MV-4-11 (cell line): ENCODE data around the gene UACA.
A peak's percentile ranks its signal among the peaks of the same experiment; 100 is the strongest.
"Not testable (repeated sequence)": the region's sequence is repeated elsewhere in the genome, so short reads cannot be mapped to it uniquely, and the experiment has no call there.

Experiments
- DNase-seq: peaks from one replicate; lab custom pipeline; 2025; lab: John Stamatoyannopoulos, UW

Gene UACA

DNA sequence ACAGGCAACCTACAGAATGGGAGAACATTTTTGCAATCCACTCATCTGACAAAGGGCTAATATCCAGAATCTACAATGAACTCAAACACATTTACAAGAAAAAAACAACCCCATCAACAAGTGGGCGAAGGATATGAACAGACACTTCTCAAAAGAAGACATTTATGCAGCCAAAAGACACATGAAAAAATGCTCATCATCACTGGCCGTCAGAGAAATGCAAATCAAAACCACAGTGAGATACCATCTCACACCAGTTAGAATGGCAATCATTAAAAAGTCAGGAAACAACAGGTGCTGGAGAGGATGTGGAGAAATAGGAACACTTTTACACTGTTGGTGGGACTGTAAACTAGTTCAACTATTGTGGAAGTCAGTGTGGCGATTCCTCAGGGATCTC lies 100.3 kb downstream of the UACA start:
- DNase-seq, result not testable (repeated sequence)

DNA sequence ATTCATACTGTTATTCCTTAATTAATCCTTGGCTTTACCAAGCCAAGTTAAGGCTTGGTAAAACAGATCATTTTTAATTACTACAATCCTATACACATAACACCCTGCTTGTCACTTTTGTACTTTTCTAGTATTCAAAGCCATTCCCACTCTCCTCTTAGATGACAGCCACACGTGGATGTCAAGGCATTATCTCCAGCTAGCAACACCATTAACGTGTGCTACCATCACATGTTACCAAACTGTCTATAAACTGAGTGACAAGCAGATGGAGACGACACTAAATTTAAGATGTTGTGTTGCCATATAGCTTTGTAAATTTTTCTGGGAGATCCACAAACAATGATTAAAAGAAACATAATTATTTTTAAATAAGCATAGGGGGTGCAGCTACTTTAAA lies 103.7 kb downstream of the UACA start:
- DNase-seq, result no peak

DNA sequence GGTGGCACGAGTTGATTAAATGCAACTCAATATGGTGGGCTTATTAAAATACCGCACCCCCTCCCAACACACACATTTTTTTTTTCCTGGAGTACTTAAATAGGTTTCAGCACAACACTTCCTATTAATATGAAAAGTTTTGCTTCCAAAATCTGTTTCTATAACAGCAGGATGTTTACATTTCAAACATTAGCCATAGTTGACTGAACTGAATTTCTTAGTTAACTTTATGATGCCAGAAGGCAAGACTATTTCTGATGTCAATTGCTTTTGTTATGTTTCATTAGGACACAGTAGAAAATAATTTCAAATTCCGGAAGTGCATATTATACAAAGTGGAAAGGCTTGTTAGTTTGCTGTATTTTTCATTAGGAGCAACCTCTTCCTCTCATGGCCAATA lies 104.7 kb downstream of the UACA start:
- no peak for DNase-seq

DNA sequence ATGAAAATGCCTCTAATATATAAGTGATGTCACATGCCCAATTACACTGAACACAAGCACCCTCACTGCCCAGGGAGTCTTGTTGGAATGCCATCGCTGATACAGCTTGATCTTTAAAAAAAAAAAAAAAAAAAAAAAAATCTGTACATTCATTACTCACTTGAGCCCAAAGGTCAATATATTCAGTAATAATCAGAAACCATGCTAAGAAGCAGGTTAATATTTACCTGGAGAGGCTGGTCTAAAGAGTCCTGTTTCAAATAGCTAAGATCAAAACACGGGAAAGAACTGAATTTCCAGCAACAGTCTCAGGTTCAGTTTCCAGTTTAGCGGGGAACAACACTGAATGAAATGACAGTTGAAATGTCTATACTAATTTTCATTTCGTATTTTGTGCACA lies 109.9 kb downstream of the UACA start:
- DNase-seq, result no peak

DNA sequence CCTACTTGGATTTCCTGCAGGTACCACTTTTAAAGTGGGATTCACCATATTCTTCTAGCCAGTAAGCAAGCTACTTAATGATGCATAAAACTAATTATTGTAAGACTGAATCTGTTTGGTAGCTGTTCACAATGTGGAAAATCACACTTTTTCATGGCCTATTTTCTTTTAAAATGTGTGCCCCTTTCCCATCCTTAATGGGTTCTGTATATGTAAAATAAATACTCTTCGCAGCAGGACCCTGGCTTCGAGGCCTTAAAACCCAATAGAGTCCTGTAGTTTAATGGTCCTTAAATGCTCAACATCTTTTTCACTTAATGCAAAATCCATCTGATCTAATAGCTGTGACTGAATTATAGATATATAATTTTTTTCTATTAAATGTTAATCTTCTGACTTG lies 111.0 kb downstream of the UACA start:
- DNase-seq, result no peak

DNA sequence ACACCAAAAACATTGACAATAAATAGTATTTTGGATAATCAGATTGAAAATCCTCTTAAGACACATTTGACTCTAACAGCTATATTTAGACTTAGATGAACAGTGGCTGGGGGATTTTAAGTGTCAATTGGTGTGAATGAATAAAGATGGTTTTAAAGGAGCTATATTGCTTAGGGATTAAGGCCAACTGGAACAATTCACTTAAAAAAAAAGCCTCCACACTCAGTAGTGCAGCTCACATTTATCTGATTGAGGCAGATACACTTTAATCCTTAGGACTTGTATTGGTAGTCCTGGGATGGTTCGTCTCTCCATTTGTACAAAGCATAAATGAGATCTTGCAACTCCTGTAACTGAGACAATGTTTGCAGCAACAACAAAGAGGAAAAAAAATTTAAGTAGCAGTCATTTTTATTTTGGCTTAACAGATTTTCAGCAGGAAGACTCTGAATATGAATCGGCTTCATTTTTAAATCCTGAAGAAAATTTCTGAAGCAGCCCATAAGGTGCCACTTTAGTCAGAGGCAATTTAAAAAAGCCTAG lies 112.0 kb downstream of the UACA start:
- no peak for DNase-seq

DNA sequence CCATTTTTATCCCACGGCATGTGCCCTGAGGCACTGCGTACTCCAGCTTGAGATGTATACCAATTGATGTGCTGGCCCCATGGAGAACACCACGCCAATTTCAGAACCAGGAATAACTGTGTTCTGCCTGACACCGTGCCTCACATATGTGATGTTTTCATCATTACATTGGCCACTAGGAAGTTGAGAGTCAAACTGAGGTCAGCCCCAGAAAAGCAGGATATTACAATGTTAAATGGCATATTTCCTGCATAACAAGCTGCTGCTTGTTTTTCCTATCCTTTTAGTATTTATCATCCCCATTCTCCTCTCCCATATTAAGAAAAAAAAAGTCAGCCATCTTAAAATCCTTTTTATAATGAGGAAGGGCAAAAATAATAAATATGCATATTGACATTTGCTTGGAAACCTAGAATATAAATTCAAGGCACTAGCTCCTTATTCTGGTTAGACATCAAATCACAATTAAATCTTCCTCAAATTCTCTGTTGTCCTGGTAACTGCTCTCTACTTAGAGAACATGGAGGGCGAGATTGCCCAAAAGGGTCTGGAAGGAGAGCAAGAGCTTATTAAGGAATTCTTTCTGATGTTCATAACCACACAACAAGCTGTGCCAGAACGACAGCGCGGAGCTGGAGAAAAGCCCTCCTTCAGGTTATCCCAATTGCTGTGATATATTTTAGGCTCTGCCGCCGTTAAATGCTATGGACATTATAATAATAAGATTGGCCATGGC lies 112.6 kb downstream of the UACA start:
- DNase-seq, result no peak

DNA sequence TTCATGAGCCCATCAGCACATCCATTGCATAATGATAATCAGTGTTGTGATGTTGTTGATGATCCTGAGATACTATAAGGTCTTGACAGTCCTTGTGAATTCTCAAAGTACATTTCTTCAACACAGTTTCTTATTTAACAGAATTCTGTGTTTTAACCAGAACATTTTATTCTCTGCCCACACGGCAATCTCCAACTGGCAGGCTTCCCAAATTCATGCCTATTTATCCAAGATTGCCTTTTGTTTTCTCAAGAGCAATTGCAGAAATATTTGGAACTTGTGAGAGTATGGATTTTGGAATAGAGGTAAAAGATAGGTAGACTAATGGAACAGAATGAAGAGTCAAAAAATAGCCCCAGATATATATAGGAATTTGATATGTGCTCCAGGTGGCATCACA lies 116.0 kb downstream of the UACA start:
- DNase-seq, result no peak

DNA sequence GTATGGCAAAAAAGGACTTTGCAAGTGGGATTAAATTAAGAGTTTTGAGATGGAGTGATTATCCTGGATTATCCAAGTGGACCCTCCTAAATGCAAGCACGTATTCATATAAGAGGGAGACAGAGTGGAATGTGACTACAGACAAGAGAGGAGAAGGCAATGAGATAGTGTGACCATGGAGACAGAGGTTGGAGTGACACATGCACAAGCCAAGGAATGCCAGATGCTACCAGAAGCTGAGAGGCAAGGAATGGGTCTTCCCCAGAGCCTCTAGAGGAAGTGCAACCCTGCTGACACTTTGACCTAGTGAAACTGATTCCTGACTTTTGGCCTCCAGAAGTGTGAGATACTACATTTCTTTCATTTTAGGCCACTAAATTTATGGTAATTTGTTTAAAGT lies 117.2 kb downstream of the UACA start:
- DNase-seq, result peak; percentile 55

DNA sequence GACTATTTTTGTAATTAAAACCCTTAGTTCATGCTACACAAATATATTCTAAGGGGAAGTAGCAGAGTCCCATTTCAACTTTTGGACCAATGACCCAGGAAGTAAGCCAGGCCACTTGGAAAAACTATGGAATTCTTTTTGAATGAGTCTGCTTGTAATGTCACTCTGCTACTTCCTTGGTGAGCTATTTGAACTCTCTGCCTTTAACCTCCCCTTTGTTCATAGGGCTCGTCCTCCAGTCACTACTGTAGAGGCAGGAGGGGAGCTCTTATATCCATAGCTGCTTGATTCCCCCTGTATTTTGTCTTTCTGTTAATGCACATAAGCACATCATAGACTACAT lies 119.6 kb downstream of the UACA start:
- DNase-seq, result no peak

DNA sequence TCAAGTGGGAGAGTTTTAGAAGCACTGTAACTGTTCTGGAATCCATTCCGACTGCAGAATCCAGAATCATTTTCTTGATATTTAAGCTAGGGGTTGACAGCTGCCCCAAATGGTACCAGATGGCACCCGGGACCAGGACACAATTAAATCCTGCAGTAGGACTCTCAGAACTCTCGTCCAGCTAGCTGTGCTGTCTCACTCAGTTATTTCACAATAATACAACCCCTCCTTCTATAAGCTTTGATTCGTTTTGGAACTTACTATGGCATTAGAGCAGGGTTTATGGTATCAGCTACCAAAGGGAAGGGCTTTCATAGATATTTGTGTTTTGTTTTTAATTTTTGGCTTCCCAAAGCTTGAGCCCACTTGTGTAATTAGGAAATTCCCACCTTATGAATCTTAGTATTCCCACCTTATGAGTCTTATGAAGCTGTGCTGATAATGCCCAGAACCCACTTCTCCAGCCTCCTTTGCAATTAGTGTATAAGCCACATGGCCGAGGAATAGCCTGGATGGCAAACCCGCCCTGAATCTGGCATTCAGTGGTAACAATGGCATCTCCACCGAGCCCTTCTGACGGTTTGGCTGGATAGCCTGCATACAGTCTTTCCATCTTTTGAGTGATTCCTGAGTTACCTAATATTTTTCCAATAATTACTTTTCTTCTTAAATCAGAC lies 120.1 kb downstream of the UACA start:
- DNase-seq, result no peak

DNA sequence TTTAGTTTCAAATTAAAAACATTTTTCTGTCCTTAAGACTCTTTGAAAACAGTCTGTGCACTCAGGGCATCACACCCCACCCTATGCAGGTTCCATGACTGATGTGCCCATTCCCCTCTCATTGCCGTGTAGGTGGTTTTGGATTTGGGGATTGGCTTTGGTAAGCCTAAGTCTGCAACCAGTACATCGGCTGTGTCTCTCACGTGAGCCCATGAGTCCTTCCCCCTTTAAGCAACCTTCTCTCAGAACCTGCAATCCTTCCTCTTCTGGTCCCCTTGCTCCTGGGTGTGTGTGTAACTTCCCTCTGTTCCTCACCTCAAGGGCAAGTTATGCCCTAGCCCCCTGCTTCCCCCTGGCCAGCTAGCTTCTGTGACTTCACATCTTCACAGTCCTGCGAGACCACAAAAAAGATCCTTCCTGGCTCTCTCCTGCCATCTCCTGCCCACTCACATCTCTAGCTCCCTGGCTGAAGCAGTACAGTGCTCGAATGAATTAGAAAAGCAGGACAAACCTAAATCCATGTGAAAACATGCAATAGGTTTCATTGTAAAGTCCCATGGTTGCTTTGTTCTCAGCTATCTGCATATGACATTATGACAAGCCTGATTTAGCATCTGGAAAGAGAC lies 126.7 kb downstream of the UACA start:
- peak; percentile 67 for DNase-seq

DNA sequence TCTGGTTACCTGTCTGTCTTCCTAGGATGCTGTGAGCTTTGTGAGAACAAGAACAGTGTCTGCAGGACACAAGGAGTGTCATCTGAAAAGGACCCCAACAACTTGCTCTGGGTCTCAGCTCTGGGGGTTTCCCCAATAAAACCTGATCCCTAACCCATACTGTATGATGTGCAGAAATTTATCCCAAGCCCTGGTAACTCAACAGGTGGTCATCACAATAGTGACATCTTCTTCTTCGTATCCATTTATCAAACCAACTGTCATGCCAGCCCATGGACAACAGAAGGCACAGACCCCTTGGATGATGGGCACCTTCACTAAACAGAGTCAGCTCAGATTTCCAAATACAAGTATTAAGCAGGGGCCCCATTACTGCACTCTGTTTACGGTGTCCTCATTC lies 127.5 kb downstream of the UACA start:
- DNase-seq, result no peak

DNA sequence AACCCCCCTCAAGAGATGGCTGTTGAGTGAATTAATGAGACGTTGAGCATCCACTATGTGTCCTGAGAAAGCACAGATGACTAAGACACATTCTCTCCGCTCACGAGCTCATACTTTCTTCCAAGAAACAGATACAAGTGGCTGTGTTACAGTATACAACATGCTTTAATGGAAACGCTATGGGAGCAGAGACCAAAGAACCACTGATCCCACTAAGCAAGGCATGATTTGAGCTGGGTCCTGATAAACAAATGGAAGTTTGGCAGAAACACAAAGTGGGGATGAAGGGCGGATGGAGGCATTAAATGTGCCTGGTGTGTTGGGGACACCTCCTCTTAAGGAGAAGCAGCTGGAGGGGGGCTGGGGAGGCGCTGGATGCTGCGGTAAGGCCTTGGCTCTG lies 129.4 kb downstream of the UACA start:
- DNase-seq, result no peak

DNA sequence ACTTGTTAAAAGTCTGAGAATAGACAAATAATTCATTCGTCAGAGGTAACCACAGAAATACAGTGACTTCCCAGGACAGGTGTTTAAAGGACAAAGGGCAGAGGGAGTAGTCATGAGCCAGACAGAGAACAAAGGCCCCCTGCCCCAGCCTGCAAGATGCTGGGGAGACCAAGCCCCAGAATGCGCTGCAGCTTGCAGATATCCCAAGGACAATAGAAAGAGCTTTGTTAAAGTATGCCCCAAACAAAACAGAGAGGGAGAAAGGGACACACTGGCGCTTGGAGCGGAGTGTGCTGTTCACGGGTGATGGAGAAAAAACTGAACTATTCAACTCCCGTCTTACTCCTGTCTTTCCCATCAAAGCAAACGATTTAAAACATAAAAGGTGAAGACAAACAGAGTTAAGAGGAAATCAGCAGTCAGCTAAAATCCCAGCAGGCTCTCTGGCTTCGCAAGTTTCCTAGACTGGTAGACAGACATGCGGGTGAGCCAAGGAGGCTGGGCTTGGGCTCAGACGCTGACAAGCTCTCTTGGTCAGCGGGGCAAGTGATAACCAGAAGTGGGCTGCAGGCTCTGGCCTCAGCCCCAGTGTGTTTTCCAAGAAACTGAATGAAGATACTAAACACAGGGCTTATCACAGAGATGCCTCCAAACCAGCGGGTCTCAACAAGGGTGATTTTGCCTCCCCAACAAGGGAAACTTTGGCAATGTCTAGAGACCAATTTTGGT lies 130.1 kb downstream of the UACA start:
- DNase-seq, result peak; percentile 61

DNA sequence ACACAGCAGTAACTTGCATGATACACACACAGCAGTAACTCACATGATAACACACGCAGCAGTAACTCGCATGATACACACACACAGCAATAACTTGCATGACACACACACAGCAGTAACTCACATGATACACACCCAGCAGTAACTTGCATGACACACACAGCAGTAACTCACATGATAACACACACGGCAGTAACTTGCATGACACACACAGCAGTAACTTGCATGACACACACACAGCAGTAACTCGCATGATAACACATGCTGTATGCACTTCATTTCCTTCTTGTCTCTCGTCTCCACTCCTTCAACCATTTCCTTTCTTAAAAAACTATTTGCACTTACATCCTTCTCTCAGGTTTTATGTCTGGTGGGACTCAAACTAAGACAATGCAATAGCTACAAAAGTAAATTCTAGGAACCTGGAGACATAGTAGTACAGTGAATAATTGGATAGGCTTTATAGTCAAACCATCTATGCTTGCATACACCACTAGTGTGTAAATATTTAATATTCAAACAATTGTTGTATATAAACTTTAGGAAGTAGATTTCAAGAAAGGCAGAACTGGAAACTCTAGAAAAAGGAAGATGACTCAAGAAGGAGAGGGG lies 130.8 kb downstream of the UACA start:
- DNase-seq, result peak; percentile 35

DNA sequence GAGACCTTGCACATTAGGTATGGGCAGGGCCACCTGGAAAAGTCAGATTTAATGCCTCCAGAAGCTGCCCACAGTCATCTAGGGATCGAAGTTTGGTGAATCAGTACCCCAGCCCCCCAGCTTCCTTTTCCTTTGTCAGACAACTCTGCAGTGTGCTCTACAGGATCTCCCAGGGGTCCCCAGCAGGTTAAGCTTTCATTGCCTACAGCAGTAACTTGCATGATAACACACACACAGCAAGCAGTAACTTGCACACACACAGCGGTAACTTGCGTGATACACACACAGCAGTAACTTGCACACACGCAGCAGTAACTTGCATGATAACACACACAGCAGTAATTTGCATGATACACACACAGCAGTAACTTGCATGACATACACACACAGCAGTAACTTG lies 131.3 kb downstream of the UACA start:
- DNase-seq, result no peak

DNA sequence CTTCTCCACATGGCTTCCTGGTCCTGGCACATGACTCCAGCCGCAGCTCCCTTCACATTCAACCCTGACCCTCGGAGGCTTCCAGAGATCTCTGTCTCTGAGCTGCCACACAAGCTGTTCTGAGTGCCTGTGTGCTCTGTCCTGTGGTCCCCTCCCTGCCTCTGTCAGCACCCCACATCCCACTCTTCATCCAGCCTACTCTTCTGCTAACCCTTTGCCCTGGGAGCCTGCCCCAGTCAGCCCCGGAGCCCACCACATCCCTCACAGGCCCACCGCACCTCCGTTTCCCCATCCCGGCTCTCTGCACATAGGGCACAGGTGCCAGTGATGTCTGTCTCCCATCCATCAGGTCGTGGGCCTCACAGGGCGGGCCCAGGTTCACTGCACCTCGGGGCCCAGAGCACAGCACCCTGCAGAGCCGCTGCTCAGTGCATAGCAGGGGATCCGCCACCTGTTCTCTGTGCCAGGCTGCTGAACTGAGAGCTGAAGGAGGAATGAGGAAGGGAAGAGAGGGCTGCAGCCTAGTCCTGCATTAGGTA lies 133.6 kb downstream of the UACA start:
- DNase-seq, result no peak

DNA sequence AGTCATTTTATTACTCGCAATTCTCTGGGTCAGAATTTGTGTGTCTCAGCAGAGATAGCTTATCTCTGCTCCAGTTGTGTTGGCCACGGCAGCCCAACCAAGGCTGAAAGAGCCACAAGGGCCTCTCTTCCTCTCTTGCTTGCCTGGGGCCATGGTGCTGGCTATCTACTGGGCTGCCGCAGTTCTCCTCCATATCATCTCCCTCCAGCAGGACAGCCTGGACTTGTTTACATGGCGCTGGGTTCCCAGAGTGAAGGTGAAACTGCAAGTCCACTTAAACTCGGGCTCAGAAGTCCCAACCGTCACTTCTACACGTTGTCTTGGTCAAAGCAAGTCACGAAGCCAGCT lies 134.8 kb downstream of the UACA start:
- no peak for DNase-seq

DNA sequence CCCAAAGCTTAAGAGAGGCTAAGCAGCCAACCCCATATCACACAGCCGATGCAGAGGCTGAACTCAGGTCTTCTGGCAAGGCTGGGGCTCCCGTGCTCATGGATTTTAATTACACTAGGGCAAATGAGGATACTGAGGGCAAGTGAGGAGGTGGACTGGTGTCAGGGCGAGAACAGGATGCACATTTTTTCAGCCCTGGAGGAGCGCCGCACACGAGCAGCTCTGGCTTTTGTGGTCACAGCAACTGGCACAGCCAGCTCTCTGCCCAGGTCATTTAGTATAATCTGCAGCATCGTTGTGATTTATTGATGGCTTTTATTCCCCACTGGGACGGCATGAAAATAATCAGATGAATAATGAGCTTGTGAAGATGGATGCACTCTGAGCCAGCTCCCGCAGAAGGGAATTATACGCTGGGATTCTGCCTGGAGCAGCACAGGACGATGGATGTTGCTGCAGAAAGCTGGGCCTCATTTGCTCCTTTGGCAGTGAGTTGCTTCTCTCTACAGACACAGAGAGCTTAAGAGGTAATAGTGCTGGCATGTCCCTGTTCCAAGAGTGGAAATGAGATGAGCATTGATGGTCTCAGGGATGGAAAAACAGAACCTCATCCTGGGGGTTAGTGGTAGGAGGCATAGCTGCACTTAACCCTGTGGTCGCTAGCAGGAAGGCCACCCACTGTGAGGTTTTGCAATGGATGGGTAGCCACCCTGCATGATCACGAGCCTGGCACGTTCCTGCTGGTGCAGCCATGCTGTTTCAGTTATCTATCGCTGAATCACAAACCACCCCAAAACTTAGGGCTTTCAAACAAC lies 135.4 kb downstream of the UACA start:
- peak; percentile 95 for DNase-seq

DNA sequence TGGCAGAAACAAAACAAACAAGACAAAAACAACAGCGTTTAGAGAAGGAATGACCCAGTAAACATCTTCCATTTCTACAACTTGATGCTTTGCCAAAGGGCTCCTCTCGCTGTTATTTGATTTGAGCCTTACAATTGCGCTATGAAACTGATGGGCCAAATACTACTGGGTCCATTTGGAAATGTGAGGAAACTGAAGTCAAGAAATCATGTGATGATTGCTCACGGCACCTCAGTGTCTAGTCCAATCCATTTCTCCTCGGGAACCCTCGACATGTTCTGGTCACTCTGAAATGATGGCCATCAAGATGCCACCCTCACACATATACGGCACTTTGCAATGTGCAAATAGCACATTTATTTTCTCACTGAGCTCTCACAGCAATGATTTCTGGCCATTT lies 136.0 kb downstream of the UACA start:
- no peak for DNase-seq
